T-helper 9 cell (primary cell): ENCODE measurements around the gene SEC22A.
A peak's percentile ranks its signal among the peaks of the same experiment; 100 is the strongest.

Source experiments
- DNase-seq: peaks from one replicate; pipeline ENCODE4 v3.0.0-alpha.2; 2020
- total RNA-seq, 2 donors: gene quantifications; one replicate each; lab custom pipeline; 2026; lab: John Stamatoyannopoulos, UW

SEC22A gene, protein sequence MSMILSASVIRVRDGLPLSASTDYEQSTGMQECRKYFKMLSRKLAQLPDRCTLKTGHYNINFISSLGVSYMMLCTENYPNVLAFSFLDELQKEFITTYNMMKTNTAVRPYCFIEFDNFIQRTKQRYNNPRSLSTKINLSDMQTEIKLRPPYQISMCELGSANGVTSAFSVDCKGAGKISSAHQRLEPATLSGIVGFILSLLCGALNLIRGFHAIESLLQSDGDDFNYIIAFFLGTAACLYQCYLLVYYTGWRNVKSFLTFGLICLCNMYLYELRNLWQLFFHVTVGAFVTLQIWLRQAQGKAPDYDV
- 10.4 to 15.8 reads per million in 2 donors for total RNA-seq

DNA sequence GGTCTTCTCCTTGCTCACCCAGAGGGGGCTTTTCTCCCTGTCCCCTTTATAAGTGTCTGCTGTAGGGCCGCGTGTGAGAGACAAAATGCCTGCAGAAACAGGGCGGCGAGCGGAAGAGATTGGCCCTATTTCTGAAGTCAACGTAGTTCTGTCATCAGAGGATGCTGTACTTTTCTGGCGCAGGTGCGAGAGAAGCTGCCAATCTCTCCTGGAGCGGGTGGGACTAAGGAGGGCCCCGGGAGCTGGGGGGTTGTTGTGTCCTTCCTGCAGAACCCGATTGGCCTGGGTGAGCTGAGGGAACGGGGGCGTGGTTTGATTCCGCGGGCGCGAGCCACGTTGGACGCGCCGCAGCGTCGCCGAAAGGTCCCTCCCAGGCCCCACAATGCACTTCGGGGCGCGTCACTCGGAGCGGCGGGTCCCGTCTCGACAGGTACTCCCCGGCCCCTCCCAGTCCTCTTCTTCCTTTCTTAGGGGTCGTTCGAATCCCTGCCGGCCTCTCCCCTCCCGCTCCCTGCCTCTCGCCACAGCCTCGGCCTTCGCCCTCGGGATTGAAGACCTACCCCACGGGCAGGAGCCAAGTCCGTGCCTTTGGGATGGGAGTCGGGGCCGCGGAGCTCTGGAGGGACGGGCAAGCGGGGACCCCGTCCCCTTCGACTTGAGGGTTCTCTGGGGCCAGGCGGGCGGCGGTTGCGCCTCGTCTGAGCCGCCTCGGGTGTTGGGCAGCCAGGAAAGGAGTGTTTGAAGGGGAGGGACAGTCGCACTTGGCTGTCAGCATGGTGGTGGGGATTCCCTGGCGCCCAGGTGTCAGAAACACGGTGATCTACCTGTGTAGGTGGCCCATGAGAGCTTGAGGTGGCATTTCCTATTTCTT lies at the start of gene SEC22A:
Gene SEC22A, plus strand, starts transcription at position 387 of the 871 bp plus-strand sequence. CDS start 7,275 bp downstream, outside the sequence.
- DNase-seq: peak; percentile 91

DNA sequence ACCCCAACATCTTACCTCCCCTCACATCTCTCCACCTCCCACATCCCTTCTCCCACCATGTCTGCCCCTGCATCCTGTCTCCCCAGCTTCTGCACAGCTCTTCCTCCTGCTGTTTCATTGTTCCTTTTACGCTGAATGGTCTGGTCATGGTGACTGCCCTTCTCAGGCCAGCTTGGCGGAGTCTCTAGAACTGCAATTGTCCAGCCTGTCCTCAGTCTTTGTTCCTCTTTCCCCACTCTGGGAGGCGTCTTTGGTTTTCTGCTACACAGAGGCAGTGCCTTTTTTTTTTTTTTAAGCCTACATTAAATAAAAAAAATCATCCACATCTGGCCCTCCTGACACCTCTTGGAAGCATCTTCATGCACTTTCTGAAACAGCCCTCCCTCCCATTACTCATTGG lies 49.1 kb upstream of the SEC22A start:
- no peak for DNase-seq

DNA sequence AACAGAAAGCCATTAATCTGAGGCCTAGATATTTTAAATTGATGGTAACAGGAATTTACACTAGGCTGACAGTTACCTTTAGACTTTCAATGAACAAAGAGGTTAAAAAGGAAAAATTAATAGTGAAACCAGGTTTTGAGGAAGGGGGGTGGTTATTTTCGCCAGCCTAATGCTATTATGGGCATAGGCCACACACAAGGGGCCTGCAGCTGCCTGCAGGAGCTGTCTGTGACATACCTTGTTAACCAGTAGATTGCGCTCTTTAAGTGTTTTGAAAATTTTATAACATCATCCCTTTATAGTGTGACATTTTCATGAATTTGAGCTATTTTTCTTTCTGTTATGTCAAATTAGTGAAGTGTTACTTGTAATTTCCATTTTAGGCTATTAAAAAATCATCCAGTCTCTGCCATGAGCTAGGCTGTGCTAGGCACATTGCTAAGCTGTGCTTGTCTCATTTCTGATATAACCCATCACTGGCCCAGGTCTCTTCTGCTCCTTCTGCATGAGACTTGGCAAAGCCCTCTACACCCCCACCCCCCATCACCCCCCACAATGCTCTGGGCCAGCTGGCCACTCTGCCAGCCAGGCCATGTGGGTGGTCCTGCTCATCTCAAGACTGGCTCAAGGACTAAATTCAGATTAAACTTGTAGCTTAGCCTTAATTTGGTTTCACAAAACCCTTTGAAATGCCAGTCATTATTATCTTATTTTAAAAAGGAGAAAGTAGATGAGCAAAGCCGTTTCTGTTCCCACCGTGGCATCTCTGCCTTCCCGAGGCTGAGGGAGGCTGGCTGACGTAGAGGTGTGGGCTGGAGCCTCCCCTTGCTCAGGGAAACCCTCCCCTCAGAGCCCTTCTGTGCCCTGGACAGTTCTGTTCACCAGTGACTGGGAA lies 48.4 kb upstream of the SEC22A start:
- no peak for DNase-seq

DNA sequence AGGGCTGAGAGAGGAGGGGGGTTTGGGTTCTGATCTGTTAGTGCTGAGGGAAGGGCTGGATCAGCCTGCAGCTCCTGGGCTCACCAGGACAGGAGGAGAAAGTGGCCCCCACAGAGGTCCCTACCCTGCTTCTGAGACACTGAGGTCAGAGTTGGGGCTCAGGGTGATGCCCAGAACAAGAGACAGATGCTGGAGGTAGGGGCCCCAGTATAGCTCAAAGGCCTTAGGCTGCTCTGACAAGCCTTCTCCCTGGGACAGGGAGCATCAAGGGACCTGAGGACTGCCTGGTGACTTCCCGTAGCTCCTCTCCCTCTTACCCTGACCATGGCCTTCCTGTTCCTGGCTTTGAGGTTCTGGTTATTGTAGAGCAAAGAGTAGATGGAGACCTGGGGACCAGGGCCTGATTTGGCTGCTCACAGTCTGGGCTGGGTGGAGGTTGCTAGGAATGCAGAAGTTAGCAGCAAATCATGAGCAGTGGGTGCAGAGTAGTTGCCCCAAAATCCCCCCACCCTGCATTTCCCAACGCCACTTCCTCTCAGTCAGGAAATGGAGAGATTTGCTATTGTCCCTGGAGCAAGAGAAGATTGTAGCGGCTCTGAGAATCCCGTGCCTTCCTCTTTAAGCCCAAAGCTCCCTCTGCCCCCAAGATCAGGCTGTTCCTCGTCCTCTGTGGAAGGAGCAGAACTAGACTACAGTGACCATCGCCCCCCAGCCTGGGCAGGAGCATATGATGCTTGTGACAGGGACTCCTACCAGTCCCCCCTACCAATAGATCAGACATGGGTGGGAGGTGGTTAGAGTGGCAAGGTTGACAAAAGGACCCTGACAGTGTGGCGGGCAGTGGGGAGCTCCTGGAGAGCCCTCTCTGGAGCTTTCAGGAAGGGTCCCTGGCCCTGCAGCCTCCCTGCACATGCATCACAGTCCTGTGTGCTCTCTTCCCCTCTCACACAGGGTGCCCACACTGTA lies 47.4 kb upstream of the SEC22A start:
- no peak for DNase-seq

DNA sequence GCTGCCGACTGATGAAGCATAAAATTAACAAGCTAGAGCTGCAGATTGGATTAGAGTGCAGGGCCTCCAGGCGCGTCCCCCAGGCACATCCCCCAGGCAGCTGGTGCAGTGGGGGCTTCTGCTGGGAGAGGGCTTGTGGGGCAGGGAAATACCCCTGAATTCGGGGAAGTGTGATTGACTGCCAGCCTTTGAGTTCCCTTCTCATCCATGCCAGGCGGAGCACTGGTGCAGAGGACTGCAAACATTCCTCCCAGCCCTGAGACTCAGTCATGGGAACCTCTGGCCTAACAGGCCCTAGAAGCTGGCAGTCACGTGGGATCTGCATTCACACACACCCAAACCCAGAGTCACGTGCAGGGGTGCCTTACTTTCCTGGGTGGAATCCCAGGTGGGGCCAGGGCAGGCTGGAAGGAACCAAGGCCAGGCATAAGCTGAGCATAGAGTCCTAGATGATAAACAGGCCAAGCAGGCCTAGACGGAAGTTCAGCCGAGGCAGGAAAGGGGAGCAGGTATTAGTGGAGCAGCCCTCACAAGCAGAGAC lies 46.2 kb upstream of the SEC22A start:
- no peak for DNase-seq

DNA sequence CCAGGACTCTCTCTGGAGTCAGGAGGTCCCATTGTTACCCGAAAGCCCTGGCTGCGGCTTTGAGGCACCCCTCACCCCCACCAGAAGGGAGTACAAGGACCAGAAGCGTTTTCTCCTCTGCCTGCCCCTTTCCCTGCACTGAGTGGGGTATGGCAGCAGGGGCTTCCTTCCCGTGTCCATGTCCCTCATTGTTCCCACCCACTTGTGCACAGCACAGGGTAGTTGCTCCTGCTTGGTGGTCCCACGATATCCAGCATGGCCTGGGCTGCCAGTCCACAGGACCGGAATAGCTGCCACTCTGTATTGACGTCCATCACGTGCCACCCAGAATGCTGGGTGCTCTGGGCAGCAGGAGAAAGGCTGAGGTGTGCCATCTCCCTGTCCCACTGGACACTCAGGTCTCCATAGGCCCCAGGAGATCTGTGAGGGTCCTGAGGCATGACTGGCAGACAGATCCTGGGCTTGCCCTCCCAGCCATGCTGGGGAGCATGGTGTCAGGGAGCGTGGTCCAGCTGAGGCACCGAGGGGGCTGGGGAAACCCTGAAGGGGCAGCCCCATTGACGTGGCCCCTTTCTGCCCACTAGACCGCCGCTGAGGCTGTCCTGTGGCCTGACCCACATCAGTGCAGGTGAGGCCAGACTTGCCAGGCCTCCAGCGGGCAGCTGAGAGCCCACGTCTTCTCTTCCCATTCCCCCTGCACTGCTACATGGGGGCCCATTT lies 45.3 kb upstream of the SEC22A start:
- no peak for DNase-seq

DNA sequence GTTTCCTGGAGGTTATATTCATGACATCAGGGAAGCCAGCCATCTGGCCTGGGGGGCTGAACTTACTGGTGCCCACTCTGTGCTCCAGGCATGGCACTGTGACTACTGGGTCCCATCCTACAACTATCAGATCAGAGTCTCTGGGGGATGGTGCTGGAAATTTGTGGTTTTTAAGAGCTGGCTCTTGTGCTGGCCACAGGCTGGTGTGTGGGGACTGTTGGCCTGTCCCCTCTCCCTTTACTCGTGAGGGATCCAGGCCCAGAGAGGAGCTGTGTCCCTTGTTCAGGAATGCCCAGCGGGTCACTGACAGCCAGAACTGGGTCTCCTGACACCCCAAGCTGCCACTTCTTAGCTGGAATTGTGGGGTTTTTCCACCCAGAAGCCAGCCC lies 44.5 kb upstream of the SEC22A start:
- DNase-seq: no peak

DNA sequence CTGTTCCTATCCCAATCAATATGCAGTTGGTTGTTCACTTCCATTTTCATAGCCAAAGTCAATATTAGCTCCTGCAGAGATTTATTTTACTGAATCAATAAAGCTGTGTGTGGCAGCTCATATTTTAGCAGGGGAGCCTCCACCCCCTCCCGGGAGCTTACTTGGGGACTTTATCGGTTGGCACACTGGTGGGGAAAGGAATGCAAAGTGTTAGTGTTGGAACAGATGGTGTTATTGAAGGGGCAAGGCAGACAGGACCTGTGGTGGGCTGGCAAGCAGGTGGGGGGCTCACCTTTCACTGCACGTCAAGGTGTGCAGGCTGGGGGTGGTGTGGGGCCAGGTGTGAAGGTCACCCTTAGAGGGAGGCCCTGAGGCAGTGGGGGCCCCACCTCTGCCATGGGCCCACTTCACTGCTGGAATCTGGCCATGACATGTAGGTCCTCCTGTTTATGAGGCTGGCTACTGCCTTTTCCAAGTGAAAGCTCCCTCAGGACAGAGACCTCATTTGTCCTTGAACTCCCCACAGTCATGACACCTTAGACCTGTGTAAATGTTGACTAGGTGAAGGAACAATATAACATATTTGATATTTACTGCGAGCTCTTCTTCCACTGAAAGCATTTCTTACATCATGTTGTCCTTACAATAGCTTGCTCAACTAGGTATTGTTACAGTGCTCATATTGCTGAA lies 44.0 kb upstream of the SEC22A start:
- DNase-seq: no peak

DNA sequence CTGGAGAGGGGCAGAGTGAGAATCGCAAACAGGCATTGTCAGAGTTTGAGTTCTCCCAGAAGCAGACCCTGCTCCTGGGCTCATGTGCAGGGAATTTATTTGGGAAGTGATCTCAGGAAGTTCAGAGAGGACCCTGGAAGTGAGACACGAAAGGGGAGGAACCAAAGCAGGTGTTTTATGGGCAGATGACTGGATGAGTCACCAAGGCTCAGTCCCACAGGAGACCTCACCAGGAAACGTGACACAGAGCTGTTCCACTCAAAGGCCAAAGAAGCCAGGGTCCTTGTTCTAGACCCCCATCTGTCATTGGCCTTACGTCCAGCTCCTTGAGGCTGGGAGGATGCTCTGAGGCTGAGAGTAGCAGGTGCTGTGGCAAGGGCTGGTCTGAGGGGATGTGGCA lies 43.4 kb upstream of the SEC22A start:
- DNase-seq: no peak

DNA sequence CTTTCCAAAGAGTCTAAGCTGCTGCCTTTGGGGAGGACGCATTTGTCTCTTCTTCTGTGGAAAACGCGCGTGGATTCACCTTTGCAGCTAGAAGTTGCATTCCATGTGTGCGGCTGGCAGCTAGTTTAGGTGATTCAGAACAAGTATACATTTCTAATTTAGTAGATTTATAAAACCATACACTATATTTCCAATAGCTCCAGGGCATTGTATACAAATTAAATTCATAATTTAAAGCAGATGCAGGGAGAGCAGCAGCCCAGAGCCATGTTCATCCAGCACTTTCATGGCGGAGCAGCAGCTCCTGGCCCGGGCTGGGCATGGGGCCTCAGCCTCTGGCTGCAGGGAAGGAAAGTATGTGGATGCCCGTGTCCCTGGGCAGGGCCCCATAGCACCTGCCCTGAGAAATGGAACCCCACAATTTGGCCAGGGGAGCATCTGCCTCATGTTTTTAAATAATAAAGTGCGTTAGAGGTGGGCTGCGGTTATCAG lies 42.8 kb upstream of the SEC22A start:
- DNase-seq: no peak

DNA sequence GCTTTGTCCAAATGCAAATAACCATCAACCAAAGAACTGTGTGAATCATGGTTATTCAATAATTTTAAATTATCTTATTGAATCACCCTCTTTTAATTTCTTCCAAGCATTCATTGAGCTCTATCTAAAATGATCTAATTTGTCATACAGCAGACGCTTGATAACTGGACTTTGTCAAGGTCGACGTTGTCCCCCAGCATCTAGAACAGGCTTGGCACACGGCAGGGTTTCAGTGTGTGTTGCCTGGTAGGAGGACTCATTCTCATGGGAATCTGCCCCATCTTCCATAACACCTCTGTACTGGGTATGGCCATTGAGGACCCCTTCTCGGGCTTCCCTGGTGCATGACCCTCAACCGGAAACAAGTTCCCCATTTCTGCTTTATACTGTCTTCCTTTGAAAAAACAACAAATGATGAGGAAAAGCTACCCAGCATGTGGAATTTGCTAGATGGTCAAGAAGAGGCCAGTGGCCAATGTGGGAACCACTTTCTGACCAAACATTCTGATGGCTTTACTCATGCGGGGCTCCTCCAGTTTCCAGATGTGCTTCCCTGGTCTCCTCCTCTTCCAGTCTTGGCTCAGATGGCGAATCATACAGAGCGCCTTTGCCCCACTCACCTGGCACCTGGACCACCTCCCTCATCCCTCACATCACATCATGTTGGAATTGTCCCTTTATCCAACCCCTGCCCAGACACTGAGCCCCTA lies 41.7 kb upstream of the SEC22A start:
- no peak for DNase-seq

DNA sequence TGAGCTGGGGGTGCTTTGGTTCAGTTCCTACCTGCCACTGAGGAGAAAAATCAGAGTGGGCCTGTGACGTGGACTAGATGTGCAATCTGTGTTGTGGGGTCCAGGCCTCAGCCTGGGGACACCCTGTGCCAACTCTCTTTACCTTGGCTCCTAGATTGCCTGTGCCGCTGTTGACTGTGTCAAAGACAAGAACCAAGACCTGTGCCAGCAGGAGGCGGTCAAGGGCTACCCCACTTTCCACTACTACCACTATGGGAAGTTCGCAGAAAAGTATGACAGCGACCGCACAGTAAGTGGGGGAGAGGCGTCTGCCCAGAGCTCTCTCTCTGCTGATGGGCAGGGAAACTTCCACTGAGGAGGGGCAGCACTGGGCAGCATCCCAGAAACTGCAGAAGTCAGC lies 40.6 kb upstream of the SEC22A start:
- no peak for DNase-seq

DNA sequence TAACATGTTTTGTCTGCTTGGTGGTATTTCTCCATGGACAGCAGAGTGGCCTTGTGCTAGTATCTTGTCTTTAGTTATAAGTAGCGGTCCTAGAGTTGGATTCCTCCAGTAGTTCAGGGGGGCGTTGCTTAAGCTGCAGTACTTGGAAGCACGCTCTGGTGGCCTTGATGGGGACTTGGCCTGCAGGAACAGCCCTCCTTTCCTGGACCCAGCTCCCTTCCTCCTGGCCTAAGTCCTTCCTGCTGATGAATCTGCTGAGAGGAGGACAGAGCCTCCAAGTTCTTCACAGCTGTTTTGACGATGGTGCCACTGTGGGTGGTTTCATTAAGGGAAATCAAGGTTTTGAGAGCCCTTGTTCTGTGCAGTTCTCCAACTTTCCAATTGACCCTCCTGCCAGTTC lies 38.6 kb upstream of the SEC22A start:
- DNase-seq: no peak

DNA sequence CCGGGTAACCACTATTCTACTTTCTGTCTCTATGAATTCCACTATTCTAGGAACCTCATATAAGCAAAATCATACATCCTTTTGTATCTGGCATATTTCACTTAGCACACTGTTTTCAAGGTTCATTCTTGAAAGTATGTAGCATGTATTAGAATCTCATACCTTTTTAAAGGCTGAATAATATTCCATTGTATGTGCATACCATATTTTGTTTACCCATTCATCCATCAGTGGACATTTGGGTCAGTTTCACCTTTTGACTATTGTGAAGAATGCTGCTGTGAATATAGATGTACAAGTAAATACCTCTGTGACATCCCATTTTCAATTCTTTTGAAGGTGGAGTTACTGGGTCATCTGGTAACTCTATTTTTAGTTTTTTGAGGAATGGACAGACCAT lies 36.6 kb upstream of the SEC22A start:
- DNase-seq: no peak

DNA sequence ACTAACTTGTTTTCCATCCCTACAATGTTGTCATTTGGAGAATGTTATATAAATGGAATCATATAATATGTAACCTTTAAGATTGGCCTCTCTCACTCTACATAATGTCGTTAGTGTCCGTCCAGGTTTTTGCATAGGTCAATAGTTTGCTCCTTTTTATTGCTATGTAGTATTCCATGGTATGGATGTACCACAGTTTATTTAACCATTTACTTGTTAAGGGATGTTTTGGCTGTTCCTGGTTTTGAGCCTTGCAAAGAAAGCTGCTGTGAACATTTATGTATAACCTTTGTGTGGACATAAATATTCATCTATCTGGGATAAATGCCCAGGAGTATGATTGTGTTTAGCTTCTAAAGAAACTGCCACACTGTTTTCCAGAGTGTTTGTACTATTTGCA lies 34.1 kb upstream of the SEC22A start:
- DNase-seq: no peak

DNA sequence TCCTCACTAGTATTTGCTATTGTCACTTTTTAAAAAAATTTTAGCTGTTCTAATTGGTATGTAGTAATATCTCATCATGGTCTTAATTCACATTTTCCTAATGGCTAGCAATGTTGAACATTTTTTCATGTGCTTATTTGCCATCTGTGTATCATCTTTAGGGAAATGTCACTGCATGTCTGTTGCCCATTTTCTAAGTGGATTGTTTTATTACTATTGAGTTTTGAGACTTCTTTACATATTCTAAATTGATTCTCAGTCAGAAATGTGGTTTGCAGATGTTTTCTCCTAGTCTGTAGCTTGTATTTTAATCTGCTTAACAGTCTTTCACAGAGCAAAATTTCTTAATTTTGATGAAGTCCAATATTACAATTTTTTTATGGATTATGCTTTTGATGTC lies 33.6 kb upstream of the SEC22A start:
- no peak for DNase-seq

DNA sequence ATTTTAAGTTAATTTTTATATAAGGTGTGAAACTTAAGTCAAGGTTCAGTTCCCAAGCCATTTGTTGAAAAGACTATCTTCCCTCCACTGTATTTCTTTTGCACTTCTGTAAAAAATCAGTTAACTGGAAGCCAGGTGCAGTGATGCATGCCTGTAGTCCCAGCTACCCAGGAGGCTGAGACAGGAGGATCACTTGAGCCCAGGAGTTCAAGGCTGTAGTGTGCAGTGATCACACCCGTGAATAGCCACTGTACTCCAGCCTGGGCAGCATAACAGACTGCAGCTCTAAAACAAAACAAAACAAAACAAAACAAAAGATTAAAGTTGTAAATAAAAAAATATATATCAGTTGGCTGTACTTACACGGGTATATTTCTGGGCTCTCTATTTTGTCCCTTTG lies 33.1 kb upstream of the SEC22A start:
- DNase-seq: no peak

DNA sequence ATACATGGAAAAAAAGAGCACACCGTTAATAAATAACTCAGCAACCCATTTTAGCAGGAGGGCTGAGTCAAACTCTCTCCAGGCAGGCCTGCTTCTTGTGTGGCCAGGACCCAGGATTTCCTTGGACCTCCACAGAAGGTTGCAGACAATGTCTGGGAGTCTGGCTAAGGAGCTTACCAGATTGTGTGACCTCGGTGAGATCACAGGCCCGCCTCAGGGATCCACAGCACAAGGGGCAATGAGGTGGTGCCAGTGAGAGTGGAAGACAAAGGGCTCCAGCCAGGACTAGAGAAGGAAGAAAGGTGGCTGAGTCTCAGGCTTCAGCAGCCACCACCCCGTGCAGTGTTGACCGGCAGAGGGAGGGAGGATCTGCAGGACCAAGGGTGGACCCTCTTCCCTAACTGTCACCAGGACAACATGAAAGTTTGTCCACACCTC lies 32.2 kb upstream of the SEC22A start:
- DNase-seq: no peak

DNA sequence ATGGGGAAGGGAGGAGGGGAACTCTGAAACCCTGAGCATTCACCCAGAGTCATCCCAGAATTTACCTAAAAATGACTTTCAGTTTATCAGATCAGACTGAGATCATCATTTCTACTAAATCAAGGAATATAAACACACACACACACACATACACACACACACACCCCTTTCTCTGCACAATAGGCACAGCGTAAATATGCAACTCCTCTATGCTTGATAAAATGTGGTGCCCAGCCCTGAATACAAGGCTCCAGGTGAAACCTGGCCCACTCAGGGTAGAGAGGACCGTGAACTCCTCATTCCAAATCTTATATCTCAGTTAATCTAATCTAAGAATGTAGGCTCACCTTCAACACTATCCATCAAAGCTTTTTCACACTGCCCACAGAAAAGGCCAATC lies 31.8 kb upstream of the SEC22A start:
- no peak for DNase-seq
